A549 treated with ZK216348 at 1 μM for 4 hours (cell line): ENCODE measurements around the gene PDE10A. TPM values are rescaled to one million over a fixed set of nuclear protein-coding genes. Genes with fewer than 3 reads are reported as not detected.

Experiments used
- total RNA-seq: library from RNA; stranded (reverse); fragments of 200-300 nt; extraction: Qiagen RNA extraction; gene quantifications from 5 replicates; pipeline ENCODE4 v1.2.3, GENCODE V29; 2022; ENCODE audit warnings: low read depth

PDE10A gene
- total RNA-seq, result 27.5 to 33.7 TPM (median 30.1 TPM) in 5 replicates

DNA sequence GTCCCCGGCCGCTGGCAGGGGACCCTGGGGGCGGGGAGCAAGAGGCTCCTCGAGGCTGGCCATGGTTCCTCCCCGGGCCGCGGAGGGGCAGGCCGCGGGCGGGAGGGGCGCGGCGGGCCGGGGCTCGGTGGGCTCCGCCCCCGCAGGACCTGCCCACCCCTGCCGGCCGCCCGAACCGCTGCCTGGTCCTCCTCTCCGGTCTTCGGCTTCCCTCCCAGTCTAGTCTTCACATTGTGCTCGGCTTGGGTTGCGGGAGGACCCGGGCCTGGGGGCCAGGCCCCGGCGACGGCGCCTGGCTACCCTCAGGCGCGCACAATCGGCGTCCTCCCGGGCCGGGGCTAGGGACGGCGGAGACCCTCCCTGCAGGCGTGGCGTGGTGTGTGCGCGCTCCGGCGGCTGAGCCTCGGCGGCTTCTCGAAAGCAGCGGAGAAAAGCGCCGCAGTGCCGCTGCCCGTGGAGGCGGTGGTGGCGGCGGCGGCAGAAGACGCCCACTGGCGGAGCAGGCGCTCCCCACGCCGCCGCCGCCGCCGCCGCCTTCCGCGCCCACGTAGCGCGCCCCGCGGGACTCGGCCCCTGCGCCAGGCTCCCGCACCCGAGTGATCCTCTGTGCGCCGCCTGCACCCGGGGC, at the start of gene PDE10A:
Gene PDE10A (minus strand): TSS at position 493 of the 628 bp plus-strand sequence. CDS start 430 bp downstream, at position 63.

DNA sequence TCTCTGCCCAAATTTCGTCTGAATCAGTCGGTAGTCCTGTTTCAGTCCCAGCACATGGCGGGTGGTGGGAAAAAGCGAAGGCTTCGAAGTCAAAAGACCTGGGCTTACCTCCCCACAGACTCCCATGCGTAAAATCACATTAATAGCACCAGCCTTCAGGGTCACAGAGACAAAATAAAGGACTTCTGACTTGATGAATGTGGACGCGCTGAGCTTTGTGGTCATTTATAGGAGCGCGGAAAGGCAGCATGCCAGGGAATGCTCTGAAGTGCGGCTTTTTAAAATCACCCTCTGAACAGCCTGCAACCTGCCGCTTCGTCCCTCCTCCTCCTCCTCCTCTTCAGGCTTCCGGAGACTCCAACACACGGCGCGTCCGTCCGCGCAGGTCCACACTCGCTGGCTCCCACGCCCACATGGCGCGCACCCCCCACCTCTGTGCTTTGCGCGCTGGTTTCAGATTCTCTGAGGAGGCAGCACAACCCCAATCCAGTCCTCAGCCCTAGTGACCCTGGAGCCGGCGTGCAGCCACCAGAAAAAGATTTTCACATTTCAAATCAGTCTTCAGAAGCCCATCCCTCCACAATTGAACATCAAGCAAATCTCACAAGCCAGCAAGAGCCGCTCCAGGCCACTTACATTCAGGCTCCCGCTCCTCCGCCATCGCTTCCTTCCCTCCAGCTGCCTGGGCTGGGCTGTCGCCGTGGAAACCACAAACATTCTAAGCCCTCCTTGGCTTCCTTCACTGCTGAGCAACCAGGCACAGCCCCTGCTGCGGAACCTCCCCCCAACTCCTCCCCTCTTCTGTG, 353.9 kb downstream of the PDE10A start, which contains the start of gene C6orf118:
Gene C6orf118 (minus strand): TSS at position 680 of the 806 bp plus-strand sequence. CDS start 19 bp downstream, at position 661.

